HepG2 (cell line): ENCODE measurements around the gene SELPLG. TPM values are rescaled to one million over a fixed set of nuclear protein-coding genes. Genes with fewer than 3 reads are reported as not detected.

ENCODE experiments used
- ATAC-seq: fragments of 200-7000 bp; cut with Tn5 transposase; 3 replicates; pipeline ENCODE4 v1.9.1; 2020; ENCODE audit warnings: mild to moderate bottlenecking, moderate library complexity
- BruUV-seq: library from RNA; stranded (reverse); fragments of 400-500 nt; replicated peaks from 2 replicates; lab custom pipeline; 2021; lab: Mats Ljungman, UMichigan
- CTCF ChIA-PET: fragments of 300-600 bp; formaldehyde crosslinking; extraction: SDS; loops from one replicate; lab custom pipeline; 2021; ENCODE audit warnings: low total read pairs, inconsistent platforms, low intra/inter-chr PET ratio; lab: Yijun Ruan, JAX
- POLR2A ChIA-PET: fragments of 350-600 bp; sonication (Branson Sonifier 250); formaldehyde crosslinking; loops from one replicate; lab custom pipeline; 2020; ENCODE audit warnings: antibody characterized with exemption, inconsistent platforms; lab: Yijun Ruan, JAX
- DNase-seq: peaks from one replicate; pipeline ENCODE4 v3.0.0-alpha.2; 2015; ENCODE audit warnings: low spot score
- FAIRE-seq: peaks from 3 replicates; lab custom pipeline; 2011; peaks lifted over from hg19 to GRCh38; lab: Jason Lieb, UNC
- H2AFZ ChIP-seq: one replicate; pipeline ENCODE4 v1.6.1; 2011; ENCODE audit warnings: low read length, inconsistent platforms
- H3K27ac ChIP-seq: fragments of 300-600 bp; 3 replicates; pipeline ENCODE4 v1.8.0; 2011; ENCODE audit warnings: mixed run types, mild to moderate bottlenecking, mixed read lengths, low read length, inconsistent platforms; ENCODE audit not compliant: insufficient read depth; ENCODE audit errors: extremely low read length
- H3K27me3 ChIP-seq, 2 experiments: fragments of 200-600 bp in 1 of 2; 2 replicates in 1 of 2; 3 replicates in 1 of 2; pipeline versions ENCODE4 v1.6.0 to v1.8.0; 2011; ENCODE audit warnings: low read length in 2 of 2, mild to moderate bottlenecking in 2 of 2, moderate library complexity in 2 of 2, inconsistent platforms in 1 of 2; ENCODE audit not compliant: insufficient read depth in 2 of 2, control insufficient read depth in 1 of 2
- H3K36me3 ChIP-seq, 2 experiments: fragments of 200-600 bp in 1 of 2; replicated peaks in 1 of 2; 2 replicates in 1 of 2; 3 replicates in 1 of 2; pipeline versions ENCODE4 v1.5.1 to v1.8.0; 2011; ENCODE audit warnings: low read length in 2 of 2, inconsistent platforms in 1 of 2; ENCODE audit not compliant: insufficient read depth in 2 of 2, control insufficient read depth in 1 of 2
- H3K4me1 ChIP-seq: 2 replicates; pipeline ENCODE4 v1.5.1; 2012; ENCODE audit warnings: low read length, inconsistent platforms; ENCODE audit not compliant: insufficient read depth
- H3K4me2 ChIP-seq: 2 replicates; pipeline ENCODE4 v1.6.0; 2011; ENCODE audit warnings: low read depth, low read length, inconsistent platforms
- H3K4me3 ChIP-seq, 3 experiments: fragments of 200-600 bp in 1 of 3; sonication (generic), shearing (Covaris generic) in 1 of 3; replicated peaks in 1 of 3; 2 replicates each; pipeline ENCODE4 v1.5.1; 2011 to 2016; ENCODE audit warnings: low read length in 3 of 3, inconsistent platforms in 2 of 3, low read depth in 2 of 3, mild to moderate bottlenecking in 2 of 3, control low read depth in 1 of 3, mixed read lengths in 1 of 3; ENCODE audit not compliant: insufficient read depth in 1 of 3
- H3K79me2 ChIP-seq: one replicate; pipeline ENCODE4 v1.6.1; 2011; ENCODE audit warnings: low read length, inconsistent platforms; ENCODE audit not compliant: insufficient read depth
- H3K9ac ChIP-seq: 2 replicates; pipeline ENCODE4 v1.6.0; 2011; ENCODE audit warnings: mild to moderate bottlenecking, low read depth, low read length, inconsistent platforms; ENCODE audit not compliant: insufficient read depth
- H3K9me3 ChIP-seq: 2 replicates; pipeline ENCODE4 v1.5.1; 2012; ENCODE audit warnings: mild to moderate bottlenecking, low read length
- H4K20me1 ChIP-seq: 2 replicates; pipeline ENCODE4 v1.6.0; 2011; ENCODE audit warnings: inconsistent platforms, mild to moderate bottlenecking, low read length, moderate library complexity; ENCODE audit not compliant: insufficient read depth
- ARNT ChIP-seq: fragments of 450-650 bp; IDR thresholded peaks from 2 replicates; pipeline ENCODE4 v1.6.1; 2017
- CBX5 ChIP-seq: sonication (generic); formaldehyde crosslinking; IDR thresholded peaks from 2 replicates; pipeline ENCODE4 v1.4.0; 2020; ENCODE audit warnings: missing genetic modification reagents, borderline replicate concordance
- FOXA1 ChIP-seq, 2 experiments: fragments of 450-650 bp in 1 of 2; sonication (generic) in 1 of 2; formaldehyde crosslinking in 1 of 2; IDR thresholded peaks; 2 replicates each; pipeline versions ENCODE4 v1.4.0 to v1.6.1; 2016 to 2020; ENCODE audit warnings: missing genetic modification reagents in 1 of 2
- MTF2 ChIP-seq: sonication (generic); formaldehyde crosslinking; IDR thresholded peaks from 2 replicates; pipeline ENCODE4 v1.5.0; 2020; ENCODE audit warnings: missing genetic modification reagents, borderline replicate concordance
- NR2F1 ChIP-seq, 2 experiments: fragments of 450-650 bp in 1 of 2; formaldehyde crosslinking in 1 of 2; IDR thresholded peaks; 2 replicates each; pipeline versions ENCODE4 v1.5.0 to v1.6.1; 2016 to 2020; ENCODE audit warnings: mild to moderate bottlenecking in 1 of 2, missing compliant biosample characterization in 1 of 2, missing genetic modification reagents in 1 of 2, moderate library complexity in 1 of 2
- TSC22D2 ChIP-seq: sonication (generic); formaldehyde crosslinking; IDR thresholded peaks from 2 replicates; pipeline ENCODE4 v1.5.1; 2020; ENCODE audit warnings: missing genetic modification reagents, mild to moderate bottlenecking, borderline replicate concordance
- WIZ ChIP-seq: sonication (generic); formaldehyde crosslinking; IDR thresholded peaks from 2 replicates; pipeline ENCODE4 v1.5.1; 2020; ENCODE audit warnings: mild to moderate bottlenecking, missing genetic modification reagents
- ZNF235 ChIP-seq: sonication (generic); formaldehyde crosslinking; IDR thresholded peaks from 2 replicates; pipeline ENCODE4 v1.8.1; 2023; ENCODE audit warnings: mild to moderate bottlenecking, missing genetic modification reagents, borderline replicate concordance
- ZNF256 ChIP-seq: sonication (generic); formaldehyde crosslinking; conservative IDR thresholded peaks from 2 replicates; pipeline ENCODE4 v1.4.0; 2020; ENCODE audit warnings: missing genetic modification reagents
- ZNF713 ChIP-seq: sonication (generic); formaldehyde crosslinking; IDR thresholded peaks from 2 replicates; pipeline ENCODE4 v1.4.0; 2020; ENCODE audit warnings: mild to moderate bottlenecking, missing genetic modification reagents
- ZNF724P ChIP-seq: sonication (generic); formaldehyde crosslinking; IDR thresholded peaks from 2 replicates; pipeline ENCODE4 v1.8.0; 2022; ENCODE audit warnings: missing genetic modification reagents, borderline replicate concordance
- WGBS: methylation state at CpG from one replicate; pipeline ENCODE4 v1.1.6; 2017; ENCODE audit warnings: low lambda C conversion rate; 5-methylcytosine and 5-hydroxymethylcytosine counted together
- in situ Hi-C: cut with HindIII; loops from 2 replicates; pipeline ENCODE4 v1.10.0; 2017; ENCODE audit warnings: low pct_unique_long_range_greater_than_20kb; ENCODE audit not compliant: extremely low pct_ligation_motif_present
- intact Hi-C: fragments of 100-400 bp; cut with micrococcal nuclease; formaldehyde crosslinking; loops from one replicate; pipeline ENCODE4 v1.10.0; 2022; ENCODE audit not compliant: unreplicated experiment
- polyA plus RNA-seq, 8 experiments: library from polyadenylated mRNA; depleted of rRNA in 3 of 8; stranded (reverse) in 7 of 8; unstranded in 1 of 8; fragments of >200 nt; fragmentation: Illumina TruSeq in 4 of 8; extraction: Trizol in 4 of 8; gene quantifications; 2 replicates each; pipeline versions ENCODE4 v1.2.1 to v1.2.3, GENCODE V29; 2011 to 2016; ENCODE audit warnings: low read depth in 4 of 8, missing spikeins in 1 of 8, mixed read lengths in 1 of 8; ENCODE audit not compliant: insufficient read depth in 1 of 8
- total RNA-seq, 5 experiments: library from RNA; depleted of rRNA; stranded (reverse); fragments of >200 nt; fragmentation: Illumina TruSeq; extraction: Trizol; gene quantifications; 2 replicates each; pipeline ENCODE4 v1.2.3, GENCODE V29; 2016; ENCODE audit warnings: low read depth in 1 of 5
- TF ChIP-seq, protein P1 (sequence below): sonication (generic); formaldehyde crosslinking; IDR thresholded peaks from 2 replicates; pipeline ENCODE4 v1.4.0; 2020; ENCODE audit warnings: missing genetic modification reagents
- TF ChIP-seq, protein P2 (sequence below): sonication (generic); formaldehyde crosslinking; IDR thresholded peaks from 2 replicates; pipeline ENCODE4 v1.5.1; 2020; ENCODE audit warnings: mild to moderate bottlenecking, missing genetic modification reagents, borderline replicate concordance
- TF ChIP-seq, protein P3 (sequence below): sonication (generic); formaldehyde crosslinking; conservative IDR thresholded peaks from 2 replicates; pipeline ENCODE4 v1.4.0; 2020; ENCODE audit warnings: missing genetic modification reagents
- TF ChIP-seq, protein P4 (sequence below): sonication (generic); formaldehyde crosslinking; IDR thresholded peaks from 2 replicates; pipeline ENCODE4 v1.8.0; 2023; ENCODE audit warnings: mild to moderate bottlenecking, missing genetic modification reagents
- TF ChIP-seq, protein P5 (sequence below): sonication (generic); formaldehyde crosslinking; IDR thresholded peaks from 2 replicates; pipeline ENCODE4 v1.5.0; 2020; ENCODE audit warnings: missing genetic modification reagents
- TF ChIP-seq, protein P6 (sequence below): sonication (generic); formaldehyde crosslinking; IDR thresholded peaks from 2 replicates; pipeline ENCODE4 v1.5.0; 2020; ENCODE audit warnings: missing genetic modification reagents, mild to moderate bottlenecking, borderline replicate concordance

Gene SELPLG
- total and polyA plus RNA-seq, 2 of the 13 experiments (the other 11 are each of a cell fraction or from before 2014, with no cell fraction given): 0.12 TPM; not detected in 1

DNA sequence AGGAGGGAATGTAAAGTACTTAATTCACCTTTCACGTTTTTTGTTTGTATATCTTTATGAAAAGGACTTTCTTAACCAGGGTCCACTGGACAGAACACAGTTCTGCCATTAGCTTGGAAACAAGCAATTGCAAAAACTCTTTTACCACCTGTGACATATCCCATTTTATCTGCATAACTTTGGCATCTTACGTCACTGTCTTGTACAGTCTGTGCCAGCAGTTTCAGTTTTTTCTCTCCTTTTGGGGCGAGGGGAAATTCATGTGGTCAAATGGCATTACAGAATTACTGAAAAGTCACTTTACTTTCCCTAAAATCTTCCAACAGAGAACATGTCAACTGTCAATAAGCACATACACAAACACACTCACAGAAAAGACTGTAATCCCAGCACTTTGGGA is 43.7 kb upstream of the SELPLG start (continued):
- TF ChIP-seq, protein P1, sequence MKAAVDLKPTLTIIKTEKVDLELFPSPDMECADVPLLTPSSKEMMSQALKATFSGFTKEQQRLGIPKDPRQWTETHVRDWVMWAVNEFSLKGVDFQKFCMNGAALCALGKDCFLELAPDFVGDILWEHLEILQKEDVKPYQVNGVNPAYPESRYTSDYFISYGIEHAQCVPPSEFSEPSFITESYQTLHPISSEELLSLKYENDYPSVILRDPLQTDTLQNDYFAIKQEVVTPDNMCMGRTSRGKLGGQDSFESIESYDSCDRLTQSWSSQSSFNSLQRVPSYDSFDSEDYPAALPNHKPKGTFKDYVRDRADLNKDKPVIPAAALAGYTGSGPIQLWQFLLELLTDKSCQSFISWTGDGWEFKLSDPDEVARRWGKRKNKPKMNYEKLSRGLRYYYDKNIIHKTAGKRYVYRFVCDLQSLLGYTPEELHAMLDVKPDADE (CRISPR knock-in tag): no peak
- TF ChIP-seq CBX5 (CRISPR knock-in tag) (no peak), ZNF256 (no peak), TSC22D2 (CRISPR knock-in tag) (no peak)
- TF ChIP-seq, protein P2, sequence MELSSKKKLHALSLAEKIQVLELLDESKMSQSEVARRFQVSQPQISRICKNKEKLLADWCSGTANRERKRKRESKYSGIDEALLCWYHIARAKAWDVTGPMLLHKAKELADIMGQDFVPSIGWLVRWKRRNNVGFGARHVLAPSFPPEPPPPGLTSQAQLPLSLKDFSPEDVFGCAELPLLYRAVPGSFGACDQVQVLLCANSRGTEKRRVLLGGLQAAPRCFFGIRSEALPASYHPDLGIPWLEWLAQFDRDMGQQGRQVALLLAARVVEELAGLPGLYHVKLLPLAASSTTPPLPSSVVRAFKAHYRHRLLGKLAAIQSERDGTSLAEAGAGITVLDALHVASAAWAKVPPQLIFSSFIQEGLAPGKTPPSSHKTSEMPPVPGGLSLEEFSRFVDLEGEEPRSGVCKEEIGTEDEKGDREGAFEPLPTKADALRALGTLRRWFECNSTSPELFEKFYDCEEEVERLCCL (CRISPR knock-in tag): no peak
- TF ChIP-seq, protein P3, sequence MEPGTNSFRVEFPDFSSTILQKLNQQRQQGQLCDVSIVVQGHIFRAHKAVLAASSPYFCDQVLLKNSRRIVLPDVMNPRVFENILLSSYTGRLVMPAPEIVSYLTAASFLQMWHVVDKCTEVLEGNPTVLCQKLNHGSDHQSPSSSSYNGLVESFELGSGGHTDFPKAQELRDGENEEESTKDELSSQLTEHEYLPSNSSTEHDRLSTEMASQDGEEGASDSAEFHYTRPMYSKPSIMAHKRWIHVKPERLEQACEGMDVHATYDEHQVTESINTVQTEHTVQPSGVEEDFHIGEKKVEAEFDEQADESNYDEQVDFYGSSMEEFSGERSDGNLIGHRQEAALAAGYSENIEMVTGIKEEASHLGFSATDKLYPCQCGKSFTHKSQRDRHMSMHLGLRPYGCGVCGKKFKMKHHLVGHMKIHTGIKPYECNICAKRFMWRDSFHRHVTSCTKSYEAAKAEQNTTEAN (CRISPR knock-in tag): no peak
- TF ChIP-seq, protein P4, sequence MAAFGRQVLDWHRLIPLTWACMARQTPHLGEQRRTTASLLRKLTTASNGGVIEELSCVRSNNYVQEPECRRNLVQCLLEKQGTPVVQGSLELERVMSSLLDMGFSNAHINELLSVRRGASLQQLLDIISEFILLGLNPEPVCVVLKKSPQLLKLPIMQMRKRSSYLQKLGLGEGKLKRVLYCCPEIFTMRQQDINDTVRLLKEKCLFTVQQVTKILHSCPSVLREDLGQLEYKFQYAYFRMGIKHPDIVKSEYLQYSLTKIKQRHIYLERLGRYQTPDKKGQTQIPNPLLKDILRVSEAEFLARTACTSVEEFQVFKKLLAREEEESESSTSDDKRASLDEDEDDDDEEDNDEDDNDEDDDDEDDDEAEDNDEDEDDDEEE (CRISPR knock-in tag): no peak

DNA sequence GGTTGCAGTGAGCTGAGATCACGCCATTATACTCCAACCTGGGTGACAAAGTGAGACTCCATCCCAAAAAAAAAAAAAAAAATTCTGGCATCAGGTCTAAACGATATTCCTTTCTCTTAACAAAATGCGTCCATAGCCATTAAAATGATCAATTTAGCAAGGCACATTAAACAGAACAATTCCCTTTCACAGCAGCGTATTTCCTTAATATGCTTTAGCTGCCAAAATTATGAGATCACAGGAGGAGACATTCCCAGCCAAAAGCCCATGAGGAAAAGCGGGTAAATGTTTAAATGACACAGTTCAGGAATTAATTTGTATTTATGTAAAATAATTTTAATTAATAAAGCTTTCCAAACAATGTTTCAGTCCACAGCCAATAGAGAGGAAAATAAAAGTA is 43.0 kb upstream of the SELPLG start:
- Histone ChIP-seq H3K9me3 (no peaks in the 10 kb centered on the region), H3K4me1 (0 out of 2 replicates have a peak, but pooled peaks cover 3% of the 10 kb centered on the region), H4K20me1 (no peaks in the 10 kb centered on the region), H3K27ac (no peak overlapping the region), H3K9ac (no peak overlapping the region), H3K79me2 (peaks cover 48% of the 10 kb centered on the region), H3K4me2 (no peak overlapping the region), H2AFZ (no peak overlapping the region), H3K27me3 (no peaks in the 10 kb centered on the region), H3K36me3 (peaks cover 11 to 54% of the 10 kb centered on the region in 2 experiments), H3K4me3 (no peak overlapping the region)
- WGBS: 97% methylated on average over 5 of the region's 5 CpGs
- CTCF ChIA-PET: no interaction called here
- ATAC-seq (no peak), FAIRE-seq (no peak), DNase-seq (no peak)
- no TSS peak for BruUV-seq
- in situ Hi-C loops: no loop called here
- POLR2A ChIA-PET: no interaction called here
- intact Hi-C loops: no loop called here
- TF ChIP-seq ZNF235 (CRISPR knock-in tag): no peak
- no peak for TF ChIP-seq ZNF713 (CRISPR knock-in tag)
- no peak for TF ChIP-seq MTF2 (CRISPR knock-in tag)
- no peak for TF ChIP-seq WIZ (CRISPR knock-in tag)
- no peak for TF ChIP-seq NR2F1 (CRISPR knock-in tag; IDR thresholded peaks at IDR 0.05)
- TF ChIP-seq, protein P5, sequence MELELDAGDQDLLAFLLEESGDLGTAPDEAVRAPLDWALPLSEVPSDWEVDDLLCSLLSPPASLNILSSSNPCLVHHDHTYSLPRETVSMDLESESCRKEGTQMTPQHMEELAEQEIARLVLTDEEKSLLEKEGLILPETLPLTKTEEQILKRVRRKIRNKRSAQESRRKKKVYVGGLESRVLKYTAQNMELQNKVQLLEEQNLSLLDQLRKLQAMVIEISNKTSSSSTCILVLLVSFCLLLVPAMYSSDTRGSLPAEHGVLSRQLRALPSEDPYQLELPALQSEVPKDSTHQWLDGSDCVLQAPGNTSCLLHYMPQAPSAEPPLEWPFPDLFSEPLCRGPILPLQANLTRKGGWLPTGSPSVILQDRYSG: no peak
- no peak for TF ChIP-seq FOXA1 (IDR thresholded peaks at IDR 0.05)
- no peak for TF ChIP-seq FOXA1 (CRISPR knock-in tag; IDR thresholded peaks at IDR 0.05)
- no peak for TF ChIP-seq ZNF724P
- TF ChIP-seq ARNT: no peak
- TF ChIP-seq, protein P6, sequence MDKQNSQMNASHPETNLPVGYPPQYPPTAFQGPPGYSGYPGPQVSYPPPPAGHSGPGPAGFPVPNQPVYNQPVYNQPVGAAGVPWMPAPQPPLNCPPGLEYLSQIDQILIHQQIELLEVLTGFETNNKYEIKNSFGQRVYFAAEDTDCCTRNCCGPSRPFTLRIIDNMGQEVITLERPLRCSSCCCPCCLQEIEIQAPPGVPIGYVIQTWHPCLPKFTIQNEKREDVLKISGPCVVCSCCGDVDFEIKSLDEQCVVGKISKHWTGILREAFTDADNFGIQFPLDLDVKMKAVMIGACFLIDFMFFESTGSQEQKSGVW (CRISPR knock-in tag): no peak
